ENCODE data around the gene PRR35. TPM values are rescaled to one million over a fixed set of nuclear protein-coding genes. Genes with fewer than 3 reads are reported as not detected.
A peak's percentile ranks its signal among the peaks of the same experiment; 100 is the strongest.

PRR35 gene
- total RNA-seq (2012; rRNA removed), result not detected in 2 replicates
- polyA plus RNA-seq (2012; rRNA removed), result not detected in 2 replicates
- polyA plus RNA-seq (2012; cell fraction: cytosol; rRNA removed), result not detected in 2 replicates
- 0.05 and 0.09 TPM in 2 replicates for polyA plus RNA-seq (2012; cell fraction: nucleus; rRNA removed; ENCODE audit: low replicate concordance)
- Bru-seq, nascent RNA, result percentile 12 among the genes with signal in this experiment
- BruChase-seq, experiment 1, labeled RNA remaining after a 6-hour chase, result not detected
- BruChase-seq, experiment 2, labeled RNA remaining after a 2-hour chase, result not detected
- long read RNA-seq, result 0 reads

- POLR2A ChIA-PET (ENCODE audit: unreplicated experiment), result no interaction called here
- Histone ChIP-seq H2AFZ (replicated peaks; ENCODE audit: low read length, poor library complexity) (no peak within 1 kb of the TSS), H3K23ac (ENCODE audit: low read depth, low read length) (no peak within 1 kb of the TSS), H3K27me3 (ENCODE audit: control insufficient read depth, insufficient read depth, low read length) (peaks cover 48% of the 10 kb centered on the region), H2AK9ac (replicated peaks; ENCODE audit: low read depth, low read length, poor library complexity) (no peak within 1 kb of the TSS), H3K9ac (ENCODE audit: low read depth, low read length) (no peak within 1 kb of the TSS), H2AK5ac (ENCODE audit: low read depth, low read length) (no peak within 1 kb of the TSS), H3K14ac (replicated peaks; ENCODE audit: low read depth, low read length) (no peak within 1 kb of the TSS), H3K27ac (ENCODE audit: insufficient read depth, low read length) (no peak within 1 kb of the TSS), H3K4me1 (ENCODE audit: control insufficient read depth, insufficient read depth, low read length) (no peaks in the 10 kb centered on the region), H4K91ac (ENCODE audit: insufficient read depth, low read depth, low read length) (no peak within 1 kb of the TSS), H3K4me3 (ENCODE audit: insufficient read depth, low read depth, low read length) (no peak within 1 kb of the TSS), H2BK15ac (ENCODE audit: low read depth, low read length) (no peak within 1 kb of the TSS), H2BK5ac (ENCODE audit: low read depth, low read length, poor library complexity, severe bottlenecking) (no peak within 1 kb of the TSS), H3K36me3 (ENCODE audit: control insufficient read depth, insufficient read depth, low read length) (no peaks in the 10 kb centered on the region), H3K79me1 (ENCODE audit: low read depth in 1 of 2, low read length in 2 of 2) (no peaks in the 10 kb centered on the region), H4K20me1 (ENCODE audit: insufficient read depth, low read length) (peaks cover 6% of the 10 kb centered on the region; the same call in 1 of the 2 replicates), H3K18ac (ENCODE audit: low read depth, low read length) (no peak within 1 kb of the TSS), H3K4me2 (ENCODE audit: low read depth, low read length) (no peak within 1 kb of the TSS), H3K56ac (ENCODE audit: extremely low read depth, insufficient read depth, low read length) (no peak within 1 kb of the TSS), H3K9me1 (ENCODE audit: insufficient read depth, low read length) (no peaks in the 10 kb centered on the region; the same call in 1 of the 2 replicates), H4K8ac (ENCODE audit: low read depth in 2 of 2, low read length in 2 of 2) (no peak within 1 kb of the TSS), H4K5ac (ENCODE audit: low read depth, low read length) (no peak within 1 kb of the TSS), H3K9me3 (ENCODE audit: control insufficient read depth, insufficient read depth, low read length) (no peaks in the 10 kb centered on the region), H2BK20ac (ENCODE audit: low read depth, low read length) (no peak within 1 kb of the TSS), H2BK120ac (ENCODE audit: low read depth, low read length) (no peak within 1 kb of the TSS), H3K4ac (ENCODE audit: low read depth, low read length) (no peak within 1 kb of the TSS)
- BruUV-seq (replicated peaks), result no TSS peak
- DNase-seq, result no peak
- ATAC-seq (ENCODE audit: low read depth), result no peak
- in situ Hi-C loops (cut with MboI; ENCODE audit: low sequenced_read_pairs), result no loop called here
- 1% methylated on average over 38 of the region's 84 CpGs; no CpG with 5 or more reads in 1 of the 2 experiments for WGBS, 2 experiments (ENCODE audit: extremely low coverage in 2 of 2, insufficient read length in 1 of 2)
- CTCF ChIA-PET, result no interaction called here
- dilution Hi-C loops (cut with HindIII; ENCODE audit: low sequenced_read_pairs, unreplicated experiment), result no loop called here
- intact Hi-C loops (cut with micrococcal nuclease), result no loop called here
- no peak for TF ChIP-seq MXI1 (IDR thresholded peaks at IDR 0.05; ENCODE audit: borderline replicate concordance, low read depth, low read length)
- TF ChIP-seq CEBPB (IDR thresholded peaks at IDR 0.05; ENCODE audit: low read depth, low read length), result no peak
- no peak for TF ChIP-seq FOS (IDR thresholded peaks at IDR 0.05; ENCODE audit: low read depth, low read length)
- no peak for TF ChIP-seq MAFK (IDR thresholded peaks at IDR 0.05; ENCODE audit: low read depth, low read length)
- no peak for TF ChIP-seq SMC3 (IDR thresholded peaks at IDR 0.05; ENCODE audit: low read depth, low read length)
- no peak for TF ChIP-seq BHLHE40 (IDR thresholded peaks at IDR 0.05; ENCODE audit: low read depth, low read length)
- TF ChIP-seq CTCF (conservative IDR thresholded peaks at IDR 0.05; ENCODE audit: low read depth, low read length), result no peak
- no peak for TF ChIP-seq NFE2L2 (IDR thresholded peaks at IDR 0.05; ENCODE audit: low read depth, low read length)
- TF ChIP-seq USF2 (IDR thresholded peaks at IDR 0.05; ENCODE audit: low read depth, low read length), result no peak
- TF ChIP-seq RAD21 (IDR thresholded peaks at IDR 0.05; ENCODE audit: low read length), result no peak
- TF ChIP-seq RCOR1 (IDR thresholded peaks at IDR 0.05; ENCODE audit: insufficient replicate concordance, low read length), result no peak
- no peak for TF ChIP-seq MAZ (IDR thresholded peaks at IDR 0.05; ENCODE audit: borderline replicate concordance, low read depth, low read length)
- no peak for TF ChIP-seq ELK1 (IDR thresholded peaks at IDR 0.05; ENCODE audit: borderline replicate concordance, low read depth, low read length)
- TF ChIP-seq RFX5 (IDR thresholded peaks at IDR 0.05; ENCODE audit: low read depth, low read length), result no peak
- TF ChIP-seq CHD1 (IDR thresholded peaks at IDR 0.05; ENCODE audit: low read depth, low read length), result no peak
- no peak for TF ChIP-seq POLR2A (IDR thresholded peaks at IDR 0.05; ENCODE audit: low read depth, low read length)
Observed at GRCh38 chr16:560204-560700, at the start of gene PRR35. Gene PRR35, plus strand, starts transcription at chr16:560394. Its CDS starts 2,901 bp downstream, at chr16:563295.
